Mucosa of gallbladder (tissue), 1 donor: Measurements from ENCODE around the gene TINAGL1. TPM values are rescaled to one million over a fixed set of nuclear protein-coding genes. Genes with fewer than 3 reads are reported as not detected.
A peak's percentile ranks its signal among the peaks of the same experiment; 100 is the strongest.

Experiments used
- DNase-seq: peaks from one replicate; pipeline ENCODE4 v3.0.0-alpha.2; 2020; ENCODE audit warnings: low spot score
- total RNA-seq: library from RNA; stranded (reverse); gene quantifications from one replicate; pipeline ENCODE4 v1.2.1, GENCODE V29; 2021
- donor health status: DM: no; HTN: no; CAD: no.

Gene TINAGL1, protein sequence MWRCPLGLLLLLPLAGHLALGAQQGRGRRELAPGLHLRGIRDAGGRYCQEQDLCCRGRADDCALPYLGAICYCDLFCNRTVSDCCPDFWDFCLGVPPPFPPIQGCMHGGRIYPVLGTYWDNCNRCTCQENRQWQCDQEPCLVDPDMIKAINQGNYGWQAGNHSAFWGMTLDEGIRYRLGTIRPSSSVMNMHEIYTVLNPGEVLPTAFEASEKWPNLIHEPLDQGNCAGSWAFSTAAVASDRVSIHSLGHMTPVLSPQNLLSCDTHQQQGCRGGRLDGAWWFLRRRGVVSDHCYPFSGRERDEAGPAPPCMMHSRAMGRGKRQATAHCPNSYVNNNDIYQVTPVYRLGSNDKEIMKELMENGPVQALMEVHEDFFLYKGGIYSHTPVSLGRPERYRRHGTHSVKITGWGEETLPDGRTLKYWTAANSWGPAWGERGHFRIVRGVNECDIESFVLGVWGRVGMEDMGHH
- total RNA-seq, result 169 TPM

DNA sequence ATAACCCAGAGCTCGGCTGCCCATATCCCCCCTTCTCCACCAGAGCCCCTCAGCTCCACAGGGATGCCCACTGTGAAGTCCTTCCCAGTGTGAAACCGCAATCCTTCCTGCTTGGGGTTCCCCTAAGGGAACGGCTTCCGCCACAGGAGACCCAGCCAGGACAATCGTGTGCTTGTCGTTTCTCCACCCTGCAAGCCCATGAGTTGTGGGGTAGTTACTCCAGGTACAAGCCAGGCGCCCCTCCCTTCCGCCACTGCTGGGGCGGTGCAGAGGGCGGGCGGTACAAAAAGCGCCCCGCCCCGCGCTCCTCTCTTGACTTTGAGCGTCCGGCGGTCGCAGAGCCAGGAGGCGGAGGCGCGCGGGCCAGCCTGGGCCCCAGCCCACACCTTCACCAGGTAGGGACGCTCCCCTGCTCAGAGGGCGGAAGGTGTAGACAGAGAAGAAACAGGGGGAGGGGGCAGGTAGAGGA is at the start of gene TINAGL1:
TINAGL1 (plus strand) TSS at position 315 of the 469 bp plus-strand sequence. CDS start 634 bp downstream, outside the sequence.
- peak; percentile 70 for DNase-seq

DNA sequence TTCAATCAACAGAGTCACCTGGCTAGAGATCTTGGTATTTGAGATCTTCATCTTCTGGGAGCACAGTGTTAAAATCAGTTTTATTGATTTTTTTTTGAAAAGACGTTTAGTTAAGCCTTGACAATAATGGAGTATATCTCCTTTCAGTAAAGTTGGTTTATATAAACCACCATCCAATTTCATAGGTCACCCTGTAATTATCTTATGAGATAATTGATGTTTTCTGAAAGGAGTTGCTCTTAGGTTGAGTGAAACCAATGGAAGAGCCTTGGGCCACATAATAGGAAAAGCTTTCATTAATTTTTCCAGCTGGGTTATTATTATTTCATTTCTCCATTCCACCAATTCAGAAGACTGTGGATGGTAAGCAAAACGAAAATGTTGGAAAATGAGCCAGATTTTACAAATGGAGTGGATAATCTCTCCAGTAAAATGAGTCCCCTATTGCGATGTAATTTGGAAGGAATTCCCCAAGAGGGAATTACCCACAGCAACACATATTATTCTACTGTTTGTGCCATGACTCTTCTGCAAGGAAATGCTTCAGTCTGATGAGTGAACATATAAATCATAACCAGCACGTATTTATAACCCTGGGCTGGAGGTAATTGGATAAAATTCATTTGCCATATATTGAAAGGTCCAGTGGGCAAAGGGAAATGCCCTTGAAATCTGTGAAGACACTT is 46.2 kb upstream of the TINAGL1 start:
- DNase-seq, result no peak

DNA sequence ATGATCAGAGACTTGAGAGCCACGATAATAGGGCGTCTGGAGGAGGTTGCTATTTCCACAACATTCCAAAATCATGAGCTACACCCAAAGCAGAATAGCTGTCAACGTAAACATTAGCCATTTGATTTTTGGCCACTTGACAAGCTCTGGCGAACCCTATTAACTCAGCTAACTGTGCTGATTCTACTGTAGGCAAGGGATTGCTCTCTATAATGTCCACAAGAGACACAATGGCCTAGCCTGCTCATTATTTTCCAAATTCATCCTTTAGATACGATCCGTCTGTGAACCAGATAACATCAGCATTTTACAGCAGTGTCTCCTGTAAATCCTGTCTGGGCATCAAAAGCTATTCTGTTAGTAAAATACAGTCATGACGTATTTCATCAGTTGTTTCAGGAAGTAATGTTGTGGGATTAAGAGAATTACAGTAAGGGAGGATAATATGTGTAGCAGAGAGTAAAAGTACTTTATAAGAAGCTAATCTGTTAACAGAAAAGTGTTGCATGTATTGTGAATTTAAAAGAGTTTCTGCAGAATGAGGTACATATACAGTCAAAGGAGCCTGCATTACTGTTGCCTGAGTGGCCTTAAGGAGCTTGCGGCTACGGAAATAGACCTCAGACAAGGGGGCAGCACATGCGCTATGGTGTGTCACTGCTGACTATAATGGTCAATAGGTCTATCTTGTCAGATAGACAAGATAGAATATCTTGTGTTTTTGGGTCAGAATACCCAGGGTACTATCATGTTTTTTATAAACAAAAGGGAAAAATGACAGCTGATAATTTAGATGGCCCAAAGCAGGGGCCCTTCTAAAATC is 44.9 kb upstream of the TINAGL1 start:
- no peak for DNase-seq

DNA sequence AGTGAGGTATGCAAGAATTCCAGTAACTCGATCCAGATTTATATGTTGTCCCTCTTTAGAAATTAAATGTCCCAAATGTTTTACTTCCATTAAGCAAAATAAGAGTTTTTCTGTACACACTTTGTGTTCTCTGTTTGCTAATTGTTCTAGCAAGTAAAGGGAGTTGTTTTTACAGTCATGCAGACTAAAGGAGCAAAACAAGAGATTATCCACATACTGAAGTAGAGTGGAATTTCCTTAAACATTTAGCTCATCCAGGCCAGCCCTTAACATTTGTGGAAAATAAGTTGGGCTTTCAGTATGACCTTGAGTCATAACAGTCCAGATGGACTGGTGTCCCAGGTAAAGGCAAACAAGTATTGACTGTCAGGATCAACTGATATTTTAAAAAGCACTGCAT is 44.1 kb upstream of the TINAGL1 start:
- DNase-seq, result no peak

DNA sequence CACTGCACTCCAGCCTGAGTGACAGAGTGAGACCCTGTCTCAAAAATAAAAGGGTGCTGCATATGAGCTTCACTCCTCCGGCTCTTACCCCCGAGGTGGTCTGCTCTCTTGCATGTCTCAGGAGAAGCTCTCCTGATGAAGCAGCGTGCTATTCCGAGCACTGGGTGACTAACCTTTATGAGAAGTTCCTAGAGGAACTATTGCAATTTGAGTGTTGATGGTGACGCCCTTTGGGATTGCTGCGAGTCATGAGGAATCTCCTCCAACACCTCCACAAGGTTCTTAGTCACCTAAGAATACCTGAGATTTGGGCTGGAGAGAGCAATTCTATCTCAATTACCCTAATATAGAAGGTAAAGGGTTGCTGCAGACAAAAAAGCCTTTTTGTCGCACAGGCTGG is 40.8 kb upstream of the TINAGL1 start:
- DNase-seq, result no peak

DNA sequence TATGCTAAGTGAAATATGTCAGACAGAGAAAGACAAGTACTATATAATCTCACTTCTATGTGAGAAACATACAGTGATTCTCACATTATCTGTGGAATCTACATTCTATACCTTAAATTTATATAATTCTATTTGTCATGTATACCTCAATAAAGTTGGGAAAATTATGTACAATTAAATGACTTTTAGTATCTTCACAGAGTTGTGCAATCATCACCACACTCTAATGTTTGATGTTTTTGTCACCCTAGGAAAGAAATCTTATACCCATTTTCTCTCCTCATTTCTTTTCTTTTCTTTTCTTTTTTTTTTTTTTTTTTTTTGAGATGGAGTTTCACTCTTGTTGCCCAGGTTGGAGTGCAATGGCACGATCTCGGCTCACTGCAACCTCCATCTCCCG is 37.0 kb upstream of the TINAGL1 start:
- DNase-seq, result no peak

DNA sequence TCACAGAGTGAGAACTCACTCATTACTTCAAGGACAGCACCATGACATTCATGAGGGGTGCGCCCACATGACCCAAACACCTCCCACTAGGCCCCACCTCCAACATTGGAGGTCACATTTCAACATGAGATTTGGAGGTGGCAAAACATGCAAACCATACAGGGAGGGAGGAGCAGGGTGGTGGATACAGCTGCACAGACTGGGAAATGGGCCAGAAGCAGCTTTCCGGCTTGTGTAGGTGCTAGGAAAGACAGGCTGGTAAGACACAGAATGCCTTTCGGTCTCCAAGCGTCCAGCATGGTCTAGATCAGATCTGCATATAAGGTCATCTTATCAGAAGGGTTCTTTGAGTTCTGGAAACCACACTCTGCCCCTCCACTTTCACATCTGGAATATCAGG is 35.1 kb upstream of the TINAGL1 start:
- DNase-seq, result no peak

DNA sequence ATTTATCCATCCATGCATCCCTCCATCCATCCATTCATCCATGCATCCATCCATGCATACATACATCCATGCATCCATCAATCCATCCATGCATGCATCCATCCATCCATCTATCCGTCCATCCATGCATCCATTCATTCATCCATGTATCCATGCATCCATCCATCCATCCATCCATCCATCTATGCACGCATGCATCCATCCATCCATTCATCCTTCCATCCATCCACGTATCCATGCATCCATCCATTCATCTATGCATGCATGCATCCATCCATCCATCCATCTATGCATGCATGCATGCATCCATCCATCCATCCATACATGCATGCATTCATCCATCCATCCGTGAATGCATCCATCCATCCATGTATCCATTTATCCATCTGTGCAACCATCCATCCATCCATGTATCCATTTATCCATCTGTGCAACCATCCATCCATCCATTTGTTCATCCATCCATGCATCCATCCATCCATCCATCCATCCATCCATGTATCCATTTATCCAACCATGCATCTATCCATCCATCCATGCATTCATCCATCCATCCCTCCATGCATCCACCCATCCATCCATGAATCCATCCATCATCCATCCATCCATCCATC is 30.3 kb upstream of the TINAGL1 start:
- no peak for DNase-seq

DNA sequence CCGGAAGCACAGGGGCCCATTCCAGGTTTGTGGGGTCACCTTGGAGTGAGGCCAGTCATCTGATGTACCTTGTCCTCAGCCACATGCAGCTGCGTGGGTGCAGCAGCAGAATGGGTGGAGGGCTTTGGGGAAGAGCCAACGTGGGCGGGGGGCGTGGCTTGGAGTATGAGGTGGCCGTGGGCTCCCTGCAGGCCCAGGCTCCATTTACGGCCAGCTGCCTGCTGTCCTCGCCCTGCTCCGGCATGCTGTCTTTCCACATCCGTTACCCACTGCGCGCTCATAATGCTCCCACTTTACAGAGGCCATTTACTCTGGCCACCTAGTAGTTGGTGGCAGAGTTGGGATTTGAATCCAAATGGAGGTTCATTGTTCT is 27.8 kb upstream of the TINAGL1 start:
- no peak for DNase-seq

DNA sequence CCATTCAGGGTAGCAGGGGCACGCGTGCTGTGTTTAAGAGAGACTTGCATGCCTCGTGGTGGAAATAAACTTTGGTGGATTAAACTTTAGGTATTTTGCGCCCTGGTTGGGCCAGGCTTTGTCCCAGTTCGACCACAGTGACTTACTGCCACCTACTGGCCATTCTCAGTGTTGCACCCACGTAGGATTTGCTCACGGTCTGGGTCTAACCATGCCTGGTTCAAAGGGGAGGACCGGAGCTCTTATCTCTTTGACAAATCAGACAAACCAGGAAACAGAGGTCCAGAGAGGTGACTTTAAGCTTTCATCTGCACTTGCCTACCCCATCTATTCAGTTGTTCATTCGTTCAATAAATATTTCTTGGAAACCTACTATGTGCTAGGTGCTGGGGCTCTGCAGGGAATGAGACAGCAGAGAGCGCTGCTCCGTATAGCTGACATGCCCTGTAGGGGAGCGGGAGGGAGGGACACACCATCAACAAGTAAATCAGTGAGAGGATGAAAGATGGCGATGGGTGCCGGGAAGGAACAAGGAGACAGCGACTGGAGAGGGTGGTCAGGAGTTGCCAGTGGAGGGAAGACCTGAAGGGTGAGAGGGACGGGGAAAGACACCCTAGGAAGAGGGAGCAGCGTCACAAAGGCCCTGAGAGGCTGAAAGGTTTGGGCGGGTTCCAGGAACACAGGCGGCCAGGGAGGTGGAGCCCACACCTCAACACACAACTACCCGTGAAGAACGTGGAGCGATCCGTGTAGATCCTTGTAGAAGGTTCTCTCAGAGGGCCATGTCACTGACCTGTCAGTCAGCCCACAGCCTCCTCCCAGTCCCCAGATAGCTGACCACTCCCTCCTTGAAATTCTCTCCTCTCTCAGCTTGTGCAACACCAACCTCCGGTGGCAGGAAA is 27.2 kb upstream of the TINAGL1 start:
- peak; percentile 94 for DNase-seq

DNA sequence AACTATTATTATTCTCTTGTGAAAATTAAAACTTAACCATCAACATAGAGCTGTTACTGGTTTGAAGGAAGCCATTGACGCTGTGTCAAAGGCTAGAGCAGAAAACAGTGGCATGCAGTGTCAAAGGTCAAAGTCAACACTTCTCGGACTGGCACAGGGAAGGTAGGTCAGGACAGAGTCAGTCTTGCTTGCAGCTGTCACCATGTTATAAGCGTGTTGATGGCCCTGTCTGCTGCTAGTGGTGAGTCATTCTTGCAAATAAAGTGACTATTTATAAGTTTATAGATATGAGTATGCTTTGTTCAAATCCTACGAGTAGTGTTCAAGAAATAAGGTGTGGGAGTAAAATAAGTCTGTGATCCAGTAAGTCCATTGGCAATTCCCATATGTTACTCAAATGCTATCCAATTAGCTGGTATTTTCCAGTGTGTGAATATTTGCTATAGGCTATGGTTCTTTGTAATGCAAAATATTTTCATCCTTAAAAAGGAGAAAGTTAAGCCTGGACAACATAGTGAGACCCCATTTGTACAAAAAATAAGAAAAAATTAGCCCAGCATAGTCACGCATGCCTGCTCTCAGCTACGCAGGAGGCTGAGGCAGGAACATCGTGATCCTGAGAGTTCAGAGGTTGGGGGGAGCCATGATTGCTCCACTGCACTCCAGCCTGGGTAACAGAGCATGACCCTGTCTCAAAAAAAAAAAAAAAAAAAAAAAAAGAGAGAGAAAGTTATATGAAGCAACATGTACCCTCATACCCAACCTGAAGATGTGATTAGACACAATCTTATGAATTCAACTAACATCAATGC is 26.3 kb upstream of the TINAGL1 start:
- DNase-seq, result peak; percentile 33

DNA sequence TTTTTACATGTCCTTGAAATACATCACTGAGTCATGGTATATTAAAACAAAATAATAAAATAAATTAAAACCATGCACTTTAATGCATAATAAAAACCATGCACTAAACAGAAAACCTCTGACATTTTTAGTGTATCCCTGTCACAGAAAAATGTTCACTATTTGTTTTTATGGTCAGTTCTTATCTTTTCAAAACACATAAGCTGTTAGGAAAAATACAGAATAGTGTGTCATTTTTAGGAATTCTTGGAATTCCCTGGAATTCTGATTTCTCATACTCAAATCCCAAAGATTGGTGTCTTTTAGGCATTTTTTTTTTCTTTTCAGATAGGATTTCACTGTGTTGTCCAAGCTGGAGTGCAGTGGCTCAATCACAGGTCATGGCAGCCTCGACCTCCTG is 25.1 kb upstream of the TINAGL1 start:
- no peak for DNase-seq

DNA sequence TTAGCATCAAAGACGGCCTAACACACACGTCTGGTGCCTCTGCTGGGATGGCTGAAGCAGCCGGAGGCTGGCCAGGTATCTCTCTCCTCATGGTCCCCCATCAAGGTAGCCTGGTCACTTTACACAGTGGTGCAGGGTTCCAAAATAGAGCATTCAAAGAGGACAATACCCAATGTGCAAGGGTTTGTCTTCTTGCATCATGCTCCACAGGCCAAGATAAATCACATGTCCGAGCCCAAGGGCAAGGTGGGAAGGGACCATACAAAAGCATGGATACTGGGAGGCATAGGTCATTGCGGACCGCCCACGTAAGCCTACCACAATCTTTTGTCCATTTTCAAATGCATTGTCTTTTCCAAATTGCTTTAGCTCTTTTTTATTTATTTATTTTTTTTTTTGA is 23.8 kb upstream of the TINAGL1 start:
- no peak for DNase-seq

DNA sequence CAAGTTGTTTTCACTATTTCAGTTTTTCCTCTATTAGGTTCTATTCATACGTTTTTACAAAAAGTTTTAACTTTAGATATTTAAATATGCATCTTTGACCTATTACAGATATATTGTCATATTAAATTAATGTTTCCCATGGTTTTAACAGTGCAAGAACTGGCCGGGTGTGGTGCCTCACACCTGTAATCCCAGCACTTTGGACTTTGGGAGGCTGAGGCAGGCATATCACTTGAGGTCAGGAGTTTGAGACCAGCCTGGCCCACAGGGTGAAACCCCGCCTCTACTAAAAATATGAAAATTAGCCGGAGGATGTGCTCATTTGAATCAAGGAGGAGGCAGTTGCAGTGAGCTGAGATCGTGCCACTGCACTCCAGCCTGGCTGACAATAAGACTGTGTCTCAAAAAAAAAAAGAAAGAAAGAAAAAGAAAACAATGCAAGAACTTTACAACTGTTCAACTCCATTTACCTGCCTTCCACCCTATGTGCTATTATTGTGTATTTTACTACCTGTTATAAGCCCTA is 19.8 kb upstream of the TINAGL1 start:
- no peak for DNase-seq

DNA sequence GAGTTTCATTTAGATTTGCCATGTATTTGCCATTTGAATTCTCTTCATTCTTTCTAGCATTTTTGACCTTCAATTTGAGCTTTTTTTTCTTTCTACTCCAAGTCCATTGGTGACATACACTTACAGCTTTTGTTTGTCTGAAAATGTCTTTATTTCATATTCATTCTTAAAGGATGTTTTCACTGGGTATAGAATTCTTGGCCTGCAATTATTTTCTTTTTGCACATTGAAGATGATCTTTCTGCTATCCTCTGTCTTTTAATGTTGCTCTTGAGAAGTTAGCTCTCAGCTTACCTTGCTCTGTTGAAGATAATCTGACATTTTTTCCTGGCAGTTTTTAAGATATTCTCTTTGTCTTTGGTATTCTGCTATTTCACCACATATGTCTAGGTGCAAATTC is 16.6 kb upstream of the TINAGL1 start:
- DNase-seq, result no peak

DNA sequence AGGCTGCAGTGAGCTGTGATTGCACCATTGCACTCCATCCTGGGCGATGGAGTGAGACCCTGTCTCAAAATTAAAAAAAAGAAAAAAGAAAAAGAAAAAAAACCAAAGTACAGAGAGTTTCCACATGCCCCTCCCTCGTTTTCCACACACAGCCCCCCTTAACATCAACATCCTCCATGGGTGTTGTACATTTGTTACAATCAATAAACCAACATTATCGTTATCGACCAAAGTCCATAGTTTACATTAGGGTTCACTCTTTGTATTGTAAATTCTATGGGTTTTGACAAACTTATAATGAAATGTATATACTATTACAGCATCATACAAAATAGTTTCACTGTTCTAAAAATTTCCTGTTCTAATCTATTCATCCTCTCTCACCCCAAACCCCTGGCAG is 15.9 kb upstream of the TINAGL1 start:
- no peak for DNase-seq

DNA sequence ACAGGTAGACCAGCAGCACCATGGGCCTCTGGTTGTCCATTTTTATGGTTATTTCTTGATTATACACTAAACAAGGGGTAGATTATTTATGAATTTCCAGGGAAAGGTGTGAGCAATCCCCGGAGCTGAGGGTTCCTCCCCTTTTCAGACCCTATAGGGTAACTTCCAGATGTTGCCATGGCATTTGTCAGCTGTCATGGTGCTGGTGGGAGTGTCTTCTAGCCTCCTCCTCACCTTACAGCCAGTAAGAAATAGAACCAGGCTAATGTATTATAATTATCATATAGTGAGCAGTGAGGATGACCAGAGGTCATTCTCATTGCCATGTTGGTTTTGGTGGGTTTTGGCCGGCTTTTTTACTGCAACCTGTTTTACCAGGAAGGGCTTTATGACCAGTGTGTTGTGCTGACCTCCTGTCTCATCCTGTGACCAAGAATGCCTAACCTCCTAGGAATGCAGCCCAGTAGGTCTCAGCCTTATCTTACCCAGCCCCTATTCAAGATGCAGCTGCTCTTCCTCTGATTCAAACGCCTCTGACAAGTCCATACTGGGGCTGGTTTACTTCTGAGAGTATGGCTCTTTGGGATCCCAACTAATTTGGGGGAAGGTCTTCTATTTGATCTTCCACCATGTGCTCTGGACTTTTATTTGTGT is 13.5 kb upstream of the TINAGL1 start:
- no peak for DNase-seq

DNA sequence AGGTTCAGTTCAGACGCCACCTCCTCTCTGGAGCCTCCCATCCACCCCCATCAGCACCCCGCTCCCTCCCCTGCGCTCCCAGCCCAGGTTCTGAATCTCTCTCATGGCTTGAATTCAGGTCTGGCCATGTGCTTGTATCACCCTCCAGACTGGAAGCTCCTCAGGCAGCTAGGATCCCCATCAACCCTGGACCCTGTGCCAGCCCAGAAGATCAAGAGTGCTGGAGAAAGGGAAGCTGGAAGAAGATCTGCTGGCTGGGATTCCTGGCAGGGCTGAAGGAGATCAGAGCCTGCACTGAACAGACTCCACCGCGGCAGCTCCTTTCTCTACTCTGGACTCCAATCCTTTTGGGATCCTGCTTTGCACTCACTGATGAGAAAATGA is 11.7 kb upstream of the TINAGL1 start:
- DNase-seq, result no peak

DNA sequence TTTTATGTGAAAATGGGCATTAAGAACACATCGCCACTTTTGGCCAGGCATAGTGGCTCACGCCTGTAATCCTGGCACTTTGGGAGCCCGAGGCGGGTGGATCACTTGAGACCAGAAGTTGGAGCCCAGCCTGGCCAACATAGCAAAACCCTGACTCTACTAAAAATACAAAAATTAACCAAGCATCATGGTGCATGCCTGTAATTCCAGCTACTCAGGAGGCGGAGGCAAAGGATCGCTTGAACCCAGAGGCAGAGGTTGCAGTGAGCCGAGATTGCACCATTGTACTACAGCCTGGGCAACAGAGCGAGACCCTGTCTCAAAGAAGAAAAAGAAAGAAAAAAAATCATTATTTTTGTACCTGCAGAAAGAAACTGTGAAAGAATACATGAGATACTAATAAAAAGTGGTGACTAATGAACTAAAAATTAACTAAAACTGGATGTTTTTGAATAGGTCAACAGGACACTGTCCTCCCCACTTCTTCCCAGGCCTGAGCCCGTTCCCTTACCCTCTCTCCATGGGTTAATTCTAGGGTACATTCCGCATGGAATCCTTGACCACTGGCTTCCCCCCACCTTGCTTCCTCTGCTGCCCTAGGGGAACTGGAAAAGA is 8.3 kb upstream of the TINAGL1 start:
- DNase-seq, result no peak
